GM08714 (cell line): ENCODE results near the gene APLF.
"Not testable (repeated sequence)": the region's sequence is repeated elsewhere in the genome, so short reads cannot be mapped to it uniquely, and the experiment has no call there.

Experiments used
- H3K4me3 ChIP-seq: fragments of 200-500 bp; sonication (Bioruptor generic); 2 replicates; pipeline ENCODE4 v1.5.1; 2014; ENCODE audit warnings: mild to moderate bottlenecking, low read length, inconsistent platforms
- ZNF274 ChIP-seq: IDR thresholded peaks from 2 replicates; pipeline ENCODE4 v1.6.1; 2012; ENCODE audit warnings: mild to moderate bottlenecking, low read depth, low read length

Gene APLF

DNA sequence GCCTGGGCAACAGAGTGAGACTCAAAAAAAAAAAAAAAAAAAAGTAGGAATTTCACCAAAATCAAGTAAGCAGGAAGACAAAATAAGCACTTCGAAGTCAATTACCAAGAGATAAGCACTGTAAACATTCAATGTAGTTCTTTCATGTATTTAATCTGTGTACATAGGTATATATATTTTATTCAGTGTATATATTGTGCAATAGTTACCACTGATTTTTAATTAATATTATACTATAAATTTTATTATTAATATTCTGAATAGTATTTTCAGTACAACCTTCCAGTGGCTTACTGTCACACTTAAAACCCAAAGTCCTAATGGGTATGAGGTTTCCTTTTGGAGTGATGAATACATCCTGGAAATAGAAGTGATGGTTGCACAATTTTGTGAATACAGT, 9.1 kb downstream of the APLF start:
- H3K4me3 ChIP-seq, result no peak overlapping the region
- no peak for TF ChIP-seq ZNF274

DNA sequence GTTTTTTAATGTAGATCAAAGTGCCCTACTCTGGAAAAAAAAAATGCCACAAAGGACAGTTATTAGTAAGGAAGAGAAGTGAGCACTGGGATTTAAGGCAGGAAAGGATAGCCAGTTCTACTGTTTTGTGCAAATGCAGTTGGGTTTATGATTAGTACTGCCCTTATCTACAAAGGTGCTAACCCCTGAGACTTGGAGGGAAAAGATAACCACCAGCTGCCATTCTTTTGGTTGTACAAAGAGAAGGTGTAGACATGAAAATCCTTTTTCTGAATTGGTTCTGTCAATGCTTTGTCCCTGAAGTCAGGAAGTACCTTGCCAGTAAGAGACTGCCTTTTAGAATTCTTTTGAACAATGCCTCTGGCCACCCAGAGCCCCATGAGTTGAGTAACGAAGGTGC, 11.3 kb downstream of the APLF start:
- no peak for TF ChIP-seq ZNF274
- no peak overlapping the region for H3K4me3 ChIP-seq

DNA sequence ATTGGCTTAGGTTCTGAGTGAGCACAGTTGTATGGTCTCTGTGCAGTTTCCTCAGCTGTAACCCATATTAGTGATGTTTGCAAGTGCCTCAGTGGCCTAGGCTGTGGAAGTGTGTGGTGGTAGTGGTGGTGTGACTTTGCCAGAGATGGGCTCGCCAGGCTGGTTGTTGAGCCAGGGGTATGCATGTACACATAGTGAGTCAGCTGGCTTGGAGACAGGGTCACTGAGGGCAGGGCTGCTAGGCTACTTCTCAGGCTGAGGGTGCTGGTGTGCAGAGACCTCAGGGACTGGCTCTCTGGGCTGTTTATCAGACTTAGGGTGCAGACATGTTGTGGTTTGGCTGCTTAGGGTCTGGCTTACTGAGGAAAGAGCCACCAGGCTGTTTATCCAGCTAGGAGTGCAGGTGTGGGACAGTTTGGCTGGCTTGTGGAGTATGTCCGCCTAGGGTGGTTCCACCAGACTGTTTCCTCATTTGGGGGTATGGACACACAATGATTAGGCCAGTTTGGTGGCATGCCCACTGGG, 15.0 kb downstream of the APLF start:
- TF ChIP-seq ZNF274, result no peak
- no peak overlapping the region for H3K4me3 ChIP-seq

DNA sequence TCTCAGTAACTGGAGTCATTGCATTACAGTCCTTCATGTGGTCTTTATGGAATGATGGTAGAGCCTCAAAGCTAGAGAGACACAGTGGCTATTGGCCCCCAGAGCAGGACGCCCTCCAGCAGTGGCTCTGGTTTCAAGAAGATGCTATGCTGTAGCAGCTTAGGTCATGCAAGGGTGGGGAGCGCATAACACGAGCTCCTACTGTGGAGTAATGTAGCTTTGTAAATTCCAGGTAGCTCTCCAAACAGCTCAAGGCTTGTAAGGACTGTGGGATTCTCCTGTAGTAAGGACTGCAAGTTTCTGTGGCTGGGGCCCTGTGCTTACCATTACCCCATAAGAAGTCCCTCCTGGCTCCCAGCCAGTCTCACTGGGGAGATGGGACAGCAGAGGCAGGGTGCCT, 15.6 kb downstream of the APLF start:
- no peak overlapping the region for H3K4me3 ChIP-seq
- no peak for TF ChIP-seq ZNF274

DNA sequence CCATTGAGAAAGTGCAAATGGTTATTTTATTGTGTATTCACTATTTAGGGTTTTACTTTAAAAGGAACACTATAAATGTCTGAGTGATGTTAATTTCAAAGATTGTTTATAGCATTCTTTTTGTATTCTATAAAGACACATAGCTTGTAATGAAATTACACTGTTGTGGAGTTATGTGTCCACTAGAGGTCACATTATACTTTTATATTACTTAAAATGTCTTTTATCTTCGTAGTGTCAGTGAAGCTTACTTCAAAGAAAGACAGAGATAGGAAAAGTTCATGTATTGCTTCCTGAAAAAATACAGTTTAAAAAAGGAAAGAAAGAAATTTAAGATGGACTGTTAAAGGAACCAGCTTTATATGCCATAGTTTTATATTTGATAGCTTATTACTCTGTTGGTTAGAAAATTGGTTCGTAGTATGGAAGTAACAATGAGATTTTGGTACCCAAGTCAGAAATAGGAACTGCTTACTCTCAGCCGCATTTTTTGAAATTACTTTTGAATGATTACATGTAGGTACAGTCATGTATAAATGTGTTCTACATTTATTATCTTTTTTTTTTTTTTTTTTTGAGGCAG, 20.5 kb downstream of the APLF start:
- no peak overlapping the region for H3K4me3 ChIP-seq
- no peak for TF ChIP-seq ZNF274

DNA sequence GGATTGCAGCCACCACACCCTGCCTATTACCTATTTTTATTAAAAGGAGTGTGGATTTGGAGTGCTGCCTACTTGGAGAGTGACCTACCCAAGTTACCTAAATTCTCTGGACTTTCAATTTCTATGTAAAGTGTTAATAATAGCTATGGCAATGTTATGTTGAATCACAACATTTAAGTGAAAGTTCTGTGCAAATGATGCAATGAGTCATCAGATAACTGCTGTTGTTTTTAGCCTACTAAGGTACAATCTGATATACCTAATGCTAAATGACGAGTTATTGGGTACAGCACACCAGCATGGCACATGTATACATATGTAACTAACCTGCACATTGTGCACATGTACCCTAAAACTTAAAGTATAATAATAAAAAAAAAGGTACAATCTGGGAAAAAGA, 21.2 kb downstream of the APLF start:
- not testable (repeated sequence) for H3K4me3 ChIP-seq

DNA sequence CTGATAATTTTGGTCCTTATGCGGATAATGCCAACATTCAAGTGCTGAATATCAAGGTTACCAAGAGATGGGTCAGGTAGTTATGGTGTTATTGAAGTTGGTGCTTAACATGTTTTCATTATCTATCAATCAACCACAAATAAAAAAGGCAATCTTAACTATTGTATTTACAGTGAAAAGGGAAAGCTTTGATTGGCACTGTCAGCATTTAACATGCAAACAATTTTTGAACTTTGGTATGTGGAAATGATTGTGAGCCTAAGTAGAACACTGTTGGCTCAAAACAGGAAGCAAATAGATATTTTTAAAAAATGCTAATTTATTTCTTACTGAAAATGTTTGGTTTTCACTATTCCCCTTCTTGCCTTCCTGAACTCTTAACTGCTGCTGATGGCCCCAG, 21.9 kb downstream of the APLF start:
- TF ChIP-seq ZNF274, result no peak
- H3K4me3 ChIP-seq, result no peak overlapping the region

DNA sequence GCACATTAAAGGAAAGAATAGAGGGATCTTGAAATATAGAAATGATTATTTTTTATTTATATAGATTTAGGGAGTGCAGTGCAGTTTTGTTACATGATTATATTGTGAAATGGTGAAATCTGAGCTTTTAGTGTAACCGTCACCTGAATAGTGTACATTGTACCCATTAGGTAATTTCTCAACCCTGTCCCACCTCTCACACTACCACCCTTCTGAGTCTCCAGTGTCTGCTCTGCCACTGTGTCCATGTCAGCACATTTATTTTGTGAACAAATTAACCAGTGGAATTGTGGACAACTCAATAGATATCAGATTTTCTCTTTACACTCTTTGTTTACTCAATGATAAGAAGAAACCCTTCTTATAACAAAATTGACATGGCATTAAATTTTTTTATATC, 24.2 kb downstream of the APLF start:
- no peak overlapping the region for H3K4me3 ChIP-seq
- no peak for TF ChIP-seq ZNF274

DNA sequence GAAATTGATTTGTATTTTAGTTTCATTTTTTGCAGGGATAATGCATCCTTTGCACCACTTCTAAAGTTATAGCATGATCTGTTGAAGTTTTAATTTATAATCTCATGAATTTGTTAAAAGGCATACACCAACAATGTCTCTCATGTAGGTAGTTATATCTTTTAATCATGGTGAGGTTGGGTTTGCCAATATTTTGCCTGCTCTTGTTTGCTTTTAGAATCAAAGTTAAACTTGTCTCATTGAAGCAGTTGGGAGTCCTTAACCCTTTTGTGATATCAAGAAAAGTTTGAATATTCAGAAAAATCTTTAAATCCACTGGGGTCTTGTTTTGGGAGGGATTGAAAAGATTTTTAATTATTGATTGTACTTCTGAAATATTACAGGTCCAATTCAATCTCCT, 31.7 kb downstream of the APLF start:
- H3K4me3 ChIP-seq, result no peak overlapping the region
- no peak for TF ChIP-seq ZNF274

DNA sequence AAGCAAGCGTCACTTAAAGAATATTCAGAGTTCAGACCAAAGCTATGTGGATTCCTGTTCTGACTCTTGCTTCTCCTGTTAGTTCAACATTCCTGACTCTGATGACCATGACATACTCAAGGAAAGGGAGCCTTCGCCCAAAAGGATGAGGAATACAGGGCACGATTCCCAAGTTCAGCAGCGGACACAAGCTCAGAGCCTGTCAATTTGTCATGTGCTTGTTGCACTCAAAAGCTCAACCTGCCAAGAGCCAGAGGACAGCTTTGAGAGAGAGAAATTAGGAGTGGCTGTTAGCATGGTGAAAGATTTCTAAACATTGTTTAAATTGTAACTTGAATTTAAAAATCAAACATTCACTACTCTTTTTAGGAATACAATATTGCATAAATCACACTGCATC, 33.3 kb downstream of the APLF start:
- no peak for TF ChIP-seq ZNF274
- H3K4me3 ChIP-seq, result no peak overlapping the region

DNA sequence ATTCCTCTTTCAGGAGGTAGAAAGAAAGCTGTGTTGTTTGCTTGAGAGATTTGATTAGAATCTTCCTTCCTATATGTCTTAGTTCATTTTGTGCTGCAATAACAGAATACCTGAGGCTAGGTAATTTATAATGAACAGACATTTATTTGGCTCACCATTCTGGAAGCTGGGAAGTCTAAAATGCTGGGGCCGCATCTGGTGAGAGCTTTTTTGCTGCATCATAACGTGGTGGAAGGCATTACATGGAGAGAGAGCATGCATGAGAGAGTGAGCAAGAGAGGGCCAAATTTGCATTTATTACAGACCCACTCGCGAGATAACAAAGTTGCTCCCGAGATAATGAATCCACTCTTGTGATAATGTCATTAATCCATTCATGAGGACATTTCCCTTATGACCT, 34.4 kb downstream of the APLF start:
- TF ChIP-seq ZNF274, result no peak
- H3K4me3 ChIP-seq, result no peak overlapping the region

DNA sequence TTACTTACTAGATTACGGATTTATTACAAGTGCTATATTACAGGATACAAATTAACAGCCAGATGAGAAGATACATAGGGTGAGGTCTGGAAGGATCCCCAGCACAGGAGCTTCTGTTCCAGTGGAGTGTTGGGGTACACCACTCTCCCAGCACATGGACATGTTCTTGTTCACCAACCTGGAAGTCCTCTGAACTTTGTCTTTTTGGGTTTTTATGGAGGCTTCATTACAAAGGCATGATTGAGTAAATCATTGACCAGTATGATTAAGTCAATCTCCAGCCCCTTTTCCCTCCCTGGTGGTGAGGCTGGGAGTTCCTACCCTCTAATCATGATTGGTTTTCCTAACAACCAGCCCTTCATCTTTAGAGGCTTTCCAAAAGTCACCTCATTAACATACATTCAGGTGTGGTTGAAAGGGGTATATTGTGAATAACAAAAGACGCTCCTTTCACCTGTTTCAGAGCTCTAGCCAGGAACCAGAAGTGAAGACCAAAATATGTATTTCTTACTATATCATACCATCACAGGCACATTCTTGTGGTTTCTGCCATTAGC, 38.3 kb downstream of the APLF start:
- H3K4me3 ChIP-seq, result no peak overlapping the region
- no peak for TF ChIP-seq ZNF274

DNA sequence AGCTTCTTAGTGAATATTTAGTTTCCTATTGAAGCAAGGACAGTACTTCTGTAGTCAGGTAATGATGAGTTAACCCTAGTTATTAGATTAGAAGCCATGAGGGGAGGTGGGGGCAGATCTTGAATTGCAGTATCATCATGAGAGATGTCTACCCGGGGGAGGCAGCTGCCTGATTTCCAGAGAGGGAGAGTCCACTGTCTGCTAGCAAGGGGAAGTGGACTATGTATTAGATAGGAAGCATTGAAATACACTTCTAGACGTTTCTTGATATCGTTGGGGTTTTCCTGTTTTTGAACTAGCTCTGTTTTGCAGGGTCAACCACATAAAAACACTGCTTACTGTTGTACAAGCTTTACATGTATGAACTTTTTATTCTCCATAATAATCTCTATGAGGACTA, 38.8 kb downstream of the APLF start:
- no peak for TF ChIP-seq ZNF274

DNA sequence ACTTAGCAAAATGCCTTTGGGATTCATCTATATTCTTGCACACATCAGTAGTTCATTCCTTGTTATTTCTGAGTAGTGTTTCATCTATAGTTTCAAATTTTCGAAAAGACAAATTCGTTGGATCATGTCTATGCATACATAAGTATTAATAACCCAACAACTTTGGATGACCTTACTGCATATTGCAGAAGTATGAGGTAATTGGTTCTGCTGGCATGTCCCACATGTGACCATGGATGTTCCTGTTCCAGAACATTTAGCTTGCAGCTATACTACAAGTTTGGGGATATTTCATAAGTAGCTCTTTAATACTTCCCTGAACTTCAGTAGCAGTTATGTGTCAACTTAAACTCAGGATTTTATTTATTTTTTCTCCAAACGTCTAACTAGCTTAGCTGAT, 44.9 kb downstream of the APLF start:
- H3K4me3 ChIP-seq, result no peak overlapping the region
- no peak for TF ChIP-seq ZNF274

More for the DNA sequence above, 38.8 kb downstream of the APLF start:
- no peak overlapping the region for H3K4me3 ChIP-seq

DNA sequence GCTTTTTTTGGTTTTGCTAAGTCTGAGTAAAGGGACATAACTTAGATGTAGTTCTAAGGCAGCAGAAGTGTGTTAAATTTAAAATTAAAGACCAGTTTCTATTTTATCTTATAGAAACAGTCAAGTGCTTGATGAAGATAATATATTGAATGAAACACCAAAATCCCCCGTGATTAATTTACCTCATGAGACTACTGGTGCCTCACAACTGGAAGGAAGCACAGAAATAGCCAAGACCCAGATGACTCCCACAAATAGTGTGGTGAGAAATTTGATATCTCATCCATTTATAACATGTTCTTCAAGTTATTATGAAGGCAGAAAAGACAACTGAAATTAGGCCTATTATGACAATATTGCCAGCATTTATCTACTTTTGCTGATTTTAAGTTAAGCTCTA, 45.6 kb downstream of the APLF start:
- TF ChIP-seq ZNF274, result no peak
- H3K4me3 ChIP-seq, result no peak overlapping the region

DNA sequence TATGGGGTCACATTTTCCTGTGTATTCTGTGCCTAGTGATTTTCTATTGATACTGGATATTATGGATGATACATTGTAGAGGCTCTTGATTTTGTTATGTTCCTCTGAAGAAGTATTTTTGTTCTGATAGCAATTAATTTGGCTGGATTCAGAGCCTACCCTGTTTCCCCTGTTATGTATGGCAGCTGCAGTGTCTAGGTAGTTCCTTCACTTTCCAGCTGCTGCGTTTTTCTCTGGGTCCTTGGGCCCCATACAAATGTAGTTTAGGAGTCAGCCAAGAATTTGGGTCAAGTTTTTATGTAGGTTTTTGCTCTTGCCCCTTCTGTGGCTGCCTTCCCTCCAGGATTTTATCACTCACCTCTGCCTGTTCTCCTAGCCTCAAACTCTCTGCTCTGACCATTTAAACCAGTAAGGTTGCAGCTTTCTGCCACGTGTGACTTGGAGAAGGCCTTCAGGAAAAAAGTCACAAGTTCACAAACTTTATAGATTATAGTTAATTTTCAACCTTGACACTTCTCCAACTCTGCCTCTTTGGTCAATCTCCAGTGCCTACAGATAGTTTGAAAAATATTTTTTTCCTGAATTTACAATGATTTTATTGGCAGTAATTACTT, 47.0 kb downstream of the APLF start:
- no peak for TF ChIP-seq ZNF274

More for the DNA sequence above, 47.0 kb downstream of the APLF start:
- no peak overlapping the region for H3K4me3 ChIP-seq
